Measurements from ENCODE around the gene IFNLR1.

GRCh38 chr1:24127134-24127800 is 59.8 kb downstream of the IFNLR1 start:
- no peak for TF ChIP-seq POLR2A (IDR thresholded peaks at IDR 0.05)
- no peak for TF ChIP-seq CTCF (IDR thresholded peaks at IDR 0.05)
